PC-9 (cell line): ENCODE results near the gene SLITRK2.

Source experiments
- CTCF ChIP-seq: fragments of 200-600 bp; sonication (generic); conservative IDR thresholded peaks from 2 replicates; pipeline ENCODE4 v1.6.1; 2017; ENCODE audit warnings: mixed run types, antibody characterized with exemption, mild to moderate bottlenecking, moderate library complexity
- EZH2 ChIP-seq: fragments of 200-600 bp; sonication (generic); IDR thresholded peaks from 2 replicates; pipeline ENCODE4 v1.8.0; 2017; ENCODE audit warnings: antibody characterized with exemption, low read depth

GRCh38 chrX:145848448-145848847 is 30.8 kb downstream of the SLITRK2 start:
- no peak for TF ChIP-seq EZH2
- TF ChIP-seq CTCF, result no peak
